Esophagus squamous epithelium (tissue), 5 donors: ENCODE data around the gene CHDH. TPM values are rescaled to one million over a fixed set of nuclear protein-coding genes. Genes with fewer than 3 reads are reported as not detected.

Source experiments
- DNase-seq: peaks from one replicate; lab custom pipeline; 2025; lab: John Stamatoyannopoulos, UW
- H3K27ac ChIP-seq, 4 donors: fragments of 200-600 bp; sonication (generic); one replicate each; pipeline ENCODE4 v1.5.1; 2016 to 2019; ENCODE audit warnings: mild to moderate bottlenecking in 1 of 4
- H3K27me3 ChIP-seq, 4 donors: fragments of 200-600 bp; sonication (generic); 1 replicate in 3 of 4; 2 replicates in 1 of 4; pipeline versions ENCODE4 v1.5.1 to v1.6.0; 2017 to 2021; ENCODE audit warnings: antibody characterized with exemption in 1 of 4
- H3K36me3 ChIP-seq, 3 donors: fragments of 200-600 bp; sonication (generic); one replicate each; pipeline ENCODE4 v1.5.1; 2016 to 2019
- H3K4me1 ChIP-seq, 3 donors: fragments of 200-600 bp; sonication (generic); one replicate each; pipeline ENCODE4 v1.5.1; 2017 to 2019
- H3K4me3 ChIP-seq, 4 donors: fragments of 200-600 bp; sonication (generic); 1 replicate in 3 of 4; 2 replicates in 1 of 4; pipeline ENCODE4 v1.5.1; 2016 to 2019; ENCODE audit warnings: mild to moderate bottlenecking in 2 of 4, moderate library complexity in 1 of 4
- H3K9me3 ChIP-seq, 3 donors: fragments of 200-600 bp; sonication (generic); one replicate each; pipeline ENCODE4 v1.5.1; 2016 to 2019
- POLR2A ChIP-seq, 4 donors: fragments of 450-650 bp; IDR thresholded peaks; one replicate each; pipeline ENCODE4 v1.6.1; 2017; ENCODE audit warnings: antibody characterized with exemption in 4 of 4, mild to moderate bottlenecking in 4 of 4, moderate library complexity in 3 of 4
- WGBS, 2 donors: methylation state at CpG; one replicate each; pipeline ENCODE4 v1.1.5; 2018; 5-methylcytosine and 5-hydroxymethylcytosine counted together
- intact Hi-C: fragments of 100-400 bp; cut with DNase I; formaldehyde crosslinking; loops from one replicate; pipeline ENCODE4 v1.15.0; 2022
- total RNA-seq, 4 donors: library from RNA; depleted of rRNA; stranded (reverse); fragments of >200 nt; gene quantifications; one replicate each; pipeline ENCODE4 v1.1.0, GENCODE V29; 2016
- TF ChIP-seq, protein P1 (sequence below), 6 experiments: fragments of 450-650 bp in 4 of 6; fragments of 200-600 bp in 2 of 6; sonication (generic) in 2 of 6; IDR thresholded peaks; one replicate each; pipeline ENCODE4 v1.5.1; 2016 to 2019; ENCODE audit warnings: antibody characterized with exemption in 6 of 6, mild to moderate bottlenecking in 4 of 6, moderate library complexity in 4 of 6
- donor health status: DM: yes; HTN: yes; CAD: no.

Gene CHDH
- total RNA-seq, 4 donors from 2014 or later: 0.92 to 2.1 (median 1.2) TPM

DNA sequence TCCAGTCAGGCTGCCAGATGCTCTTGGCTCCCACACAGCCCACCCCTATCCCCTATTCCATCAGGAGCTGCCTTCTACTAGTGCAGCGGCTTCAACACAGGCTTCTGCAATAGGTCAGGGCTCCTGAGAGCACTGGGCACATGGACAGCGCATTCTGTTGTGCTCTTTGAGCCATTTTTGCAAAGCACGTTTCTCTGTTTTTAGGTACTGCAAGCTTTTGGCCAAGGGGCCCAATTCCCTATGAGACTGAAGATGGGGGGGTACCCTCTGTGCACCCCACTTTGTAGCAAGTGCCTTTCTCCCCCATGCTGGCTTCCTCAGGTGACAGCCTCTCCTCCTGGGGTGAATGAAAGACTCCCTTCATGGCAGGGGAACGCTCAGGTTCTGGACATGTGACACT lies 31.2 kb downstream of the CHDH start:
- intact Hi-C loops: no loop called here
- no peaks in the 10 kb centered on the region for H3K4me1 ChIP-seq
- no peak for DNase-seq
- no peak overlapping the region for H3K27ac ChIP-seq
- peaks cover 0 to 10% (median 0%) of the 10 kb centered on the region in 4 donors for H3K27me3 ChIP-seq
- WGBS, 2 donors: 93 to 96% methylated on average over 4 of the region's 4 CpGs
- no peaks in the 10 kb centered on the region for H3K9me3 ChIP-seq
- TF ChIP-seq POLR2A (IDR thresholded peaks at IDR 0.05): no peak
- TF ChIP-seq, protein P1, sequence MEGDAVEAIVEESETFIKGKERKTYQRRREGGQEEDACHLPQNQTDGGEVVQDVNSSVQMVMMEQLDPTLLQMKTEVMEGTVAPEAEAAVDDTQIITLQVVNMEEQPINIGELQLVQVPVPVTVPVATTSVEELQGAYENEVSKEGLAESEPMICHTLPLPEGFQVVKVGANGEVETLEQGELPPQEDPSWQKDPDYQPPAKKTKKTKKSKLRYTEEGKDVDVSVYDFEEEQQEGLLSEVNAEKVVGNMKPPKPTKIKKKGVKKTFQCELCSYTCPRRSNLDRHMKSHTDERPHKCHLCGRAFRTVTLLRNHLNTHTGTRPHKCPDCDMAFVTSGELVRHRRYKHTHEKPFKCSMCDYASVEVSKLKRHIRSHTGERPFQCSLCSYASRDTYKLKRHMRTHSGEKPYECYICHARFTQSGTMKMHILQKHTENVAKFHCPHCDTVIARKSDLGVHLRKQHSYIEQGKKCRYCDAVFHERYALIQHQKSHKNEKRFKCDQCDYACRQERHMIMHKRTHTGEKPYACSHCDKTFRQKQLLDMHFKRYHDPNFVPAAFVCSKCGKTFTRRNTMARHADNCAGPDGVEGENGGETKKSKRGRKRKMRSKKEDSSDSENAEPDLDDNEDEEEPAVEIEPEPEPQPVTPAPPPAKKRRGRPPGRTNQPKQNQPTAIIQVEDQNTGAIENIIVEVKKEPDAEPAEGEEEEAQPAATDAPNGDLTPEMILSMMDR (IDR thresholded peaks at IDR 0.05): no peak
- no peak overlapping the region for H3K4me3 ChIP-seq
- H3K36me3 ChIP-seq: no peaks in the 10 kb centered on the region

DNA sequence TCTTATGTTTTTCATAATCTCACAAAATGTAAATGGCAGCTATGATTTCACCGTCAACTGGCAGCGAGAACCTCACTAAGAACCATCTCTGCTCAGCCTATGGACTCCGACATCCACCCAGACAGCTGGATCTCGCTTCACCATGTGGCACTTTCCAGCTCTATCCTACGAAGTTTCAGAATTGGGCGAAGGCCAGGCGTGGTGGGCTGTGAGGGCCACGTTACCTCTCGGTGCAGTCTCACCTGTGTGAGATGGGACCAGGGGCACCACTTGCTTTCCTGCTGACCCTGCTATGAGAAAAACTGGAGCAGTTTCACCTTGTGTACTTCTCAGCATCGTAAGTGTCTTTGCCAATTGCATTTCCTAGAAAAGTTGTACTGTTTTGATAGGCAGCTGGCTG lies 32.3 kb downstream of the CHDH start:
- TF ChIP-seq, protein P1 (IDR thresholded peaks at IDR 0.05): no peak
- no peak for TF ChIP-seq POLR2A (IDR thresholded peaks at IDR 0.05)
- no peaks in the 10 kb centered on the region for H3K9me3 ChIP-seq
- no peaks in the 10 kb centered on the region for H3K4me1 ChIP-seq
- DNase-seq: no peak
- H3K27ac ChIP-seq: no peak overlapping the region
- intact Hi-C loops: no loop called here
- WGBS, 2 donors: 84 to 90% methylated on average over 9 to 10 of the region's 10 CpGs
- H3K27me3 ChIP-seq: peaks cover 0 to 7% (median 0%) of the 10 kb centered on the region in 4 donors
- no peaks in the 10 kb centered on the region for H3K36me3 ChIP-seq
- H3K4me3 ChIP-seq: no peak overlapping the region

DNA sequence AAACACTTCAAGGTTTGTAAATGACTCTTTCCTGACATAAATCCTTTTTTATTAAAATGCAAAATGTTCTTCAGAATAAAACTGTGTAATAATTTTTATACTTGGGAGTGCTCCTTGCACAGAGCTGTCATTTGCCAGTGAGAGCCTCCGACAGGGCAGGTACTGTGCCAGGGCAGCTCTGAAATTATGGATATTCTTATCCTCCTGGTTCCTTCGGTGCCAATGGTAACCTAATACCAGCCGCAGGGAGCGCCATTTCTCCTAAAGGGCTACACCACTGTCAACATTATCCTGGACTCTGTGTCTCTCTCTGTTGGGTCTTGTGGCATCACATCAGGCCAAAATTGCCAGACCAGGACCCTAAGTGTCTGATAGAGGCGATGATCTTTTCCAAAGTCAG lies 33.0 kb downstream of the CHDH start:
- no peaks in the 10 kb centered on the region for H3K4me1 ChIP-seq
- no peak for DNase-seq
- no peak overlapping the region for H3K27ac ChIP-seq
- peaks cover 0 to 11% (median 0%) of the 10 kb centered on the region in 4 donors for H3K27me3 ChIP-seq
- WGBS, 2 donors: 93 to 94% methylated on average over 4 to 5 of the region's 5 CpGs
- intact Hi-C loops: no loop called here
- H3K9me3 ChIP-seq: no peaks in the 10 kb centered on the region
- TF ChIP-seq, protein P1 (IDR thresholded peaks at IDR 0.05): no peak
- H3K4me3 ChIP-seq: no peak overlapping the region
- H3K36me3 ChIP-seq: no peaks in the 10 kb centered on the region

DNA sequence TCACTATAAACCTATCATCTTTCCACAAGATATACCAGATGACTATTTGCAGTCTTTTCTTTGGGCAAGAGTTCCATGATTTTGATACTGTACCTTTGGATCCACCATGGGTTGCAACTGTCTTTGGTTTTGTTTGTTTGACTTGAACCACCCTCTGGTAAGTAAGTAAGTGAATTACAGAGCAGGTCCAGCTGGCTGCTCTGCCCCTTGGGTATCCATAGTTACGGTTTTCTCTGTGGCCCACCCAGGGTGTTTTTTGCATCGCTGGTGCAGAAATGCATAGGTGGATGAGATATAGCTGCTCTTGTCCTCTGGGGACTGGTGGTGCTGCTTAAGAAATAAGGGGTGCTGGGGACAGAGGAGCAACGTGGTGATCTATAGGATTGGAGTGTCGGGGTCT lies 33.8 kb downstream of the CHDH start:
- WGBS, 2 donors: 68 to 84% methylated on average over 4 of the region's 4 CpGs
- TF ChIP-seq, protein P1 (IDR thresholded peaks at IDR 0.05): no peak
- no peak for TF ChIP-seq POLR2A (IDR thresholded peaks at IDR 0.05)
- Histone ChIP-seq H3K27ac (no peak overlapping the region), H3K4me3 (no peak overlapping the region), H3K27me3 (peaks cover 0 to 13% (median 0%) of the 10 kb centered on the region in 4 donors), H3K36me3 (no peaks in the 10 kb centered on the region), H3K4me1 (no peaks in the 10 kb centered on the region), H3K9me3 (no peaks in the 10 kb centered on the region)
- DNase-seq: no peak
- intact Hi-C loops: no loop called here

DNA sequence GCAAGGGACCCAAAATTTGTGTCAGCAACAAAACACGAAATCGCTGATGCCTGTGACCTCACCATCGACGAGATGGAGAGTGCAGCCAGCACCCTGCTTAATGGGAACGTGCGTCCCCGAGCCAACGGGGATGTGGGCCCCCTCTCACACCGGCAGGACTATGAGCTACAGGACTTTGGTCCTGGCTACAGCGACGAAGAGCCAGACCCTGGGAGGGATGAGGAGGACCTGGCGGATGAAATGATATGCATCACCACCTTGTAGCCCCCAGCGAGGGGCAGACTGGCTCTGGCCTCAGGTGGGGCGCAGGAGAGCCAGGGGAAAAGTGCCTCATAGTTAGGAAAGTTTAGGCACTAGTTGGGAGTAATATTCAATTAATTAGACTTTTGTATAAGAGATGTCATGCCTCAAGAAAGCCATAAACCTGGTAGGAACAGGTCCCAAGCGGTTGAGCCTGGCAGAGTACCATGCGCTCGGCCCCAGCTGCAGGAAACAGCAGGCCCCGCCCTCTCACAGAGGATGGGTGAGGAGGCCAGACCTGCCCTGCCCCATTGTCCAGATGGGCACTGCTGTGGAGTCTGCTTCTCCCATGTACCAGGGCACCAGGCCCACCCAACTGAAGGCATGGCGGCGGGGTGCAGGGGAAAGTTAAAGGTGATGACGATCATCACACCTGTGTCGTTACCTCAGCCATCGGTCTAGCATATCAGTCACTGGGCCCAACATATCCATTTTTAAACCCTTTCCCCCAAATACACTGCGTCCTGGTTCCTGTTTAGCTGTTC lies 34.9 kb downstream of the CHDH start:
- intact Hi-C loops: no loop called here
- Histone ChIP-seq H3K27me3 (peaks cover 0 to 23% (median 0%) of the 10 kb centered on the region in 4 donors), H3K4me3 (no peak overlapping the region), H3K36me3 (no peaks in the 10 kb centered on the region), H3K27ac (no peak overlapping the region), H3K9me3 (no peaks in the 10 kb centered on the region), H3K4me1 (no peaks in the 10 kb centered on the region)
- WGBS, 2 donors: 90 to 93% methylated on average over 19 to 24 of the region's 24 CpGs
- TF ChIP-seq, protein P1 (IDR thresholded peaks at IDR 0.05): no peak
- TF ChIP-seq POLR2A (IDR thresholded peaks at IDR 0.05): no peak
- no peak for DNase-seq
